Coronary artery (tissue), 2 donors: Measurements from ENCODE around the gene CEBPZOS.

Experiments used
- DNase-seq: peaks from one replicate; pipeline ENCODE4 v3.0.0-alpha.2; 2017; ENCODE audit warnings: low spot score
- H3K27ac ChIP-seq, 2 donors: fragments of 200-600 bp; sonication (generic); one replicate each; pipeline ENCODE4 v1.5.1; 2016 to 2019
- H3K4me3 ChIP-seq: fragments of 200-600 bp; sonication (generic); 2 replicates; pipeline ENCODE4 v1.5.1; 2016; ENCODE audit warnings: mild to moderate bottlenecking, moderate library complexity
- CTCF ChIP-seq: fragments of 200-600 bp; sonication (generic); IDR thresholded peaks from one replicate; pipeline ENCODE4 v1.5.1; 2019; ENCODE audit warnings: antibody characterized with exemption

Gene CEBPZOS

GRCh38 chr2:37156857-37157714 is 39.2 kb upstream of the CEBPZOS start, which contains the start of gene EIF2AK2:
Gene EIF2AK2 (minus strand): TSS chr2:37156980. CDS start chr2:37147806, 9,174 bp downstream.
- Histone ChIP-seq H3K4me3 (peak within 1 kb of the TSS; percentile 81), H3K27ac (peak within 1 kb of the TSS; percentile 79 to 88)
- peak; percentile 90 for DNase-seq
- no peak for TF ChIP-seq CTCF

DNA sequence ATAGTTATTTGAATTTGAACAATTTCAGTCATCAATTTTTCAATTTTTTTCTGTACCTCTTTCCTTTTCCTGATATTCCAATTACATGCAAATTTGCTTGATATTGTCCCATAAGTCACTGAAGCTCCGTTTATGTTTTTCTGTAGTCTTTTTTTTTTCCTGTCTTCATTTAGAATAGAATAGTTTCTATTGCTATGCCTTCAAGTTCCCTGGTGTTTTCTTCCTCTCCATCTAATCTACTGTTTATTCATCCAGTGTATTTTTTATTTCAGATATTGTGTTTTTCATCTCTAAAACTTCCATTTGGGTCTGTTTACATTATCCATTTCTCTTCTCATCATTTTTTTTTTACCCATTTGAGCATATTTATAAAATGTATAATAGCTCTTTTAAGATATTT is 31.5 kb upstream of the CEBPZOS start:
- no peak overlapping the region for H3K27ac ChIP-seq
- no peak for DNase-seq
- no peak overlapping the region for H3K4me3 ChIP-seq
- no peak for TF ChIP-seq CTCF

DNA sequence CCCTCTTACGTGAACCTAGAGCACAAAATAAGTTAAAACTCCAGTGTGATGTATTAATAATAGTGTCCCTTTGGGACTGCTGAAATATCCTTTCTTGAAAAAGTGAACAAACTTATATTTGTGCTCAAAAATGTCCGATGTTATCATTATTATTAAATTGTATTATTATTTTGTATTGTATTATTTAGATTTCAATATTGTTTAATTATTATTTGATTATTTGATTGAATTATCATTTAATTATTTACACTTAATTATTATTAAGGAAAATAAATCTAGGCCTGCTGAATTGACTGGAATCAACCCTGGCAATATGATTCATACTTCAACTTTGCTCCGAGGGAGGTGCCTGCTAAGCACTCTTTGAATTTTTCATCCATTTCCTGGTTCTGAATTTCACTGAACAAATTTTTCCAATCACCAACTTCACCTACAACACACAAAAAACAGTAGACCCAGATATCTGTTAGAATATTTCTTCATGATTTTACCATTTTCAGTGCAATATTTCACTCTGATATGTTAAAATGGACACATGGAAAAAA is 28.6 kb upstream of the CEBPZOS start:
- TF ChIP-seq CTCF, result no peak
- Histone ChIP-seq H3K27ac (no peak overlapping the region), H3K4me3 (no peak overlapping the region)
- DNase-seq, result no peak

DNA sequence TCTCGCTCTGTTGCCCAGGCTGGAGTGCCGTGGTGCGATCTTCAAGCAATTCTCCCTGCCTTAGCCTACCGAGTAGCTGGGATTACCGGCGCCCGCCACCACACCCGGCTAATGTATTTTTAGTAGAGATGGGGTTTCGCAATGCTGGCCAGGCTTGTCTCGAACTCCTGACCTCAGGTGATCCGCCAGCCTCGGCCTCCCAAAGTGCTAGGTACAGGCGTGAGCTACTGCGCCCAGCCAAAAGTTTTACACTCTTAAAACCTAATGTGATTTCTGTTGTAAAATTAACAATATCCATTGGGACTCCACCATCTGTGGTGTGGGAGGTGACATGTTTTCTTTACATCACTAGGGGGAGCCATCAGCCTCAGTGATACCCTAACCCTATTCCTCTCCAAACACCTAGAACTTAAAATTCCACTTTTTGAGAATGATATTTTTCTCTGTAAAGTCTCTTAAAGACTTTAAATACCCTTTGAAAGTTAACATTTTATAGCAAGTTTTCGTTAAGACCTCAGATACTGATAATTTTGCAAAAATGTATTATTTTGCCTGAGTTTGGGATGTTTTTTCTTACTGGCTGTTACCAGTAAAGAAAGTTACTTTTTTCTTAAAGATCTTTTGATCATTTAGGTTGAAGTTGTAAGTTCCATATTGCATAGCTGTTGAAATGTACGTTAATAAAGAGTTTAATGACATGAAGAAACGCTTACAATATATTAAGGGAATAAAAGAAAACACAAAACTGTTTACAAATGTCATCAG is 27.9 kb upstream of the CEBPZOS start:
- DNase-seq, result no peak
- peak; percentile 30 for TF ChIP-seq CTCF
- Histone ChIP-seq H3K27ac (no peak overlapping the region), H3K4me3 (no peak overlapping the region)

DNA sequence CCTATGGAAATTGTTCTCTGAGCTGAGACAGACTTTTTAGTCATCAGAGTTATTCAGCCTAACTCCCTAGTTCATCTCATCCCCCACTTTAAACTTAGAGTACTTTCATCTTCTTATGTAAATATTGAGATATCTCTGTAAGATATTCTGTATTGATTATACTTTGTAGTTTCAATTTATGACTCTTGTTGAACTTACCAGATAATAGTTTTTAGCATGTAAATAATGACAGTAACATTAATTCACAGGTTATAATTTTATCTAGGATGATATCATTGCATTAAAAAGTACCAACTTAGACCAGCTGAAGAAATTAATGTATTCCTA is 24.7 kb upstream of the CEBPZOS start:
- no peak for TF ChIP-seq CTCF
- no peak for DNase-seq

GRCh38 chr2:37173741-37174140 is 22.6 kb upstream of the CEBPZOS start:
- H3K4me3 ChIP-seq, result no peak overlapping the region
- no peak for DNase-seq
- TF ChIP-seq CTCF, result no peak
- H3K27ac ChIP-seq, result no peak overlapping the region

More for the DNA sequence above, 24.7 kb upstream of the CEBPZOS start:
- no peak overlapping the region for H3K4me3 ChIP-seq
- no peak overlapping the region for H3K27ac ChIP-seq
